ENCODE results near the gene MBD5.

DNA sequence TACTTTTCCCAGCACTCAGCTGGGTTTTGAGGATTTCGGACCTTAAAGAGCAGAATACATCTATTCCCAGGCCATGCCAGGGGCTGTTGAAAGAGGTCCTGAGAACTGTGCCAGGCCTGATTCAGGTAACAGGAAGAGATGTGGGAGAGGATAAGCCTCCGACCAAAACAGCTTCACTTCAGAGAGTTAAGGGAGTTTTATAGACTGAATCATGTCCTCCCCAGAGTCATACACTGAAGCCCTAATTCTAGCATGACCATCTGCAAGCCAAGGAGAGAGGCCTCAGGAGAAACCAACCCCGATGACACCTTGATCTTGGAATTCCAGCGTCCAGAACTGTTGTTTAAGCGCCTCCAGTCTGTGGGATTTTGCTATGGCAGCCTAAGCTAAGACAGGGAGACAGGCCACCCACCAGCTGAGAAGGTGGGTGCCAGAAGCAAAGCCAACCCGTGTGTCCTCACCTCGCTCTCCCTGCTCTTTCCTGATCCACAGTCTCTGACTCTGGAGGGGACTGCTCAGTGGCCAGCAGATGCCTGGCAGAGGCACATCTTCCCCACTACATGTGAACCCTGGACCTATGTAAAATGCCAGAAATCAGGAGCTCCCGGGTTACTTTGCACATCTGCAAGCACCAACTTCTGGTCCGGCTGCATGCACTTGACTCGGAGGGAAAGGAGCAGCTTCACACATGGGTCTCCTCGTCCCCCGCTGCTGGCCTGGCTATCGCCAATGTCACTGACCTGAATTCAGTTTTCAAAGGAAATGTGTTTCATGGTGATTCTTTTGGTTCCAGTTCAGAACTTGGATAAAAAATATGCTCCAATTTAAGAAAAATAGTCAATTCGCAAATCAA, 506.8 kb downstream of the MBD5 start:
- TF ChIP-seq, protein P1, sequence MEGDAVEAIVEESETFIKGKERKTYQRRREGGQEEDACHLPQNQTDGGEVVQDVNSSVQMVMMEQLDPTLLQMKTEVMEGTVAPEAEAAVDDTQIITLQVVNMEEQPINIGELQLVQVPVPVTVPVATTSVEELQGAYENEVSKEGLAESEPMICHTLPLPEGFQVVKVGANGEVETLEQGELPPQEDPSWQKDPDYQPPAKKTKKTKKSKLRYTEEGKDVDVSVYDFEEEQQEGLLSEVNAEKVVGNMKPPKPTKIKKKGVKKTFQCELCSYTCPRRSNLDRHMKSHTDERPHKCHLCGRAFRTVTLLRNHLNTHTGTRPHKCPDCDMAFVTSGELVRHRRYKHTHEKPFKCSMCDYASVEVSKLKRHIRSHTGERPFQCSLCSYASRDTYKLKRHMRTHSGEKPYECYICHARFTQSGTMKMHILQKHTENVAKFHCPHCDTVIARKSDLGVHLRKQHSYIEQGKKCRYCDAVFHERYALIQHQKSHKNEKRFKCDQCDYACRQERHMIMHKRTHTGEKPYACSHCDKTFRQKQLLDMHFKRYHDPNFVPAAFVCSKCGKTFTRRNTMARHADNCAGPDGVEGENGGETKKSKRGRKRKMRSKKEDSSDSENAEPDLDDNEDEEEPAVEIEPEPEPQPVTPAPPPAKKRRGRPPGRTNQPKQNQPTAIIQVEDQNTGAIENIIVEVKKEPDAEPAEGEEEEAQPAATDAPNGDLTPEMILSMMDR (IDR thresholded peaks at IDR 0.05) = no peak
- TF ChIP-seq YY1 (IDR thresholded peaks at IDR 0.05; ENCODE audit: low read depth) = no peak
- TF ChIP-seq TEAD4 (IDR thresholded peaks at IDR 0.05; ENCODE audit: borderline replicate concordance, insufficient read depth) = no peak
- TF ChIP-seq EP300 (IDR thresholded peaks at IDR 0.05; ENCODE audit: borderline replicate concordance in 1 of 2, low read depth in 1 of 2, low read length in 1 of 2) = no peak
- no peak for TF ChIP-seq MXI1 (IDR thresholded peaks at IDR 0.05; ENCODE audit: low read depth, low read length)
- no peak for TF ChIP-seq RAD21 (IDR thresholded peaks at IDR 0.05; ENCODE audit: low read length)
- TF ChIP-seq POLR2AphosphoS5 (IDR thresholded peaks at IDR 0.05; ENCODE audit: low read depth, low read length) = no peak
- TF ChIP-seq TAF1 (IDR thresholded peaks at IDR 0.05; ENCODE audit: borderline replicate concordance, low read depth, low read length) = no peak
- TF ChIP-seq, protein P2, sequence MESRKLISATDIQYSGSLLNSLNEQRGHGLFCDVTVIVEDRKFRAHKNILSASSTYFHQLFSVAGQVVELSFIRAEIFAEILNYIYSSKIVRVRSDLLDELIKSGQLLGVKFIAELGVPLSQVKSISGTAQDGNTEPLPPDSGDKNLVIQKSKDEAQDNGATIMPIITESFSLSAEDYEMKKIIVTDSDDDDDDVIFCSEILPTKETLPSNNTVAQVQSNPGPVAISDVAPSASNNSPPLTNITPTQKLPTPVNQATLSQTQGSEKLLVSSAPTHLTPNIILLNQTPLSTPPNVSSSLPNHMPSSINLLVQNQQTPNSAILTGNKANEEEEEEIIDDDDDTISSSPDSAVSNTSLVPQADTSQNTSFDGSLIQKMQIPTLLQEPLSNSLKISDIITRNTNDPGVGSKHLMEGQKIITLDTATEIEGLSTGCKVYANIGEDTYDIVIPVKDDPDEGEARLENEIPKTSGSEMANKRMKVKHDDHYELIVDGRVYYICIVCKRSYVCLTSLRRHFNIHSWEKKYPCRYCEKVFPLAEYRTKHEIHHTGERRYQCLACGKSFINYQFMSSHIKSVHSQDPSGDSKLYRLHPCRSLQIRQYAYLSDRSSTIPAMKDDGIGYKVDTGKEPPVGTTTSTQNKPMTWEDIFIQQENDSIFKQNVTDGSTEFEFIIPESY (IDR thresholded peaks at IDR 0.05; ENCODE audit: borderline replicate concordance, low read depth) = no peak
- no peak for TF ChIP-seq EZH2phosphoT487 (IDR thresholded peaks at IDR 0.05; ENCODE audit: borderline replicate concordance, low read depth)
- TF ChIP-seq RFX5 (IDR thresholded peaks at IDR 0.05; ENCODE audit: low read length) = no peak
- TF ChIP-seq, protein P3, sequence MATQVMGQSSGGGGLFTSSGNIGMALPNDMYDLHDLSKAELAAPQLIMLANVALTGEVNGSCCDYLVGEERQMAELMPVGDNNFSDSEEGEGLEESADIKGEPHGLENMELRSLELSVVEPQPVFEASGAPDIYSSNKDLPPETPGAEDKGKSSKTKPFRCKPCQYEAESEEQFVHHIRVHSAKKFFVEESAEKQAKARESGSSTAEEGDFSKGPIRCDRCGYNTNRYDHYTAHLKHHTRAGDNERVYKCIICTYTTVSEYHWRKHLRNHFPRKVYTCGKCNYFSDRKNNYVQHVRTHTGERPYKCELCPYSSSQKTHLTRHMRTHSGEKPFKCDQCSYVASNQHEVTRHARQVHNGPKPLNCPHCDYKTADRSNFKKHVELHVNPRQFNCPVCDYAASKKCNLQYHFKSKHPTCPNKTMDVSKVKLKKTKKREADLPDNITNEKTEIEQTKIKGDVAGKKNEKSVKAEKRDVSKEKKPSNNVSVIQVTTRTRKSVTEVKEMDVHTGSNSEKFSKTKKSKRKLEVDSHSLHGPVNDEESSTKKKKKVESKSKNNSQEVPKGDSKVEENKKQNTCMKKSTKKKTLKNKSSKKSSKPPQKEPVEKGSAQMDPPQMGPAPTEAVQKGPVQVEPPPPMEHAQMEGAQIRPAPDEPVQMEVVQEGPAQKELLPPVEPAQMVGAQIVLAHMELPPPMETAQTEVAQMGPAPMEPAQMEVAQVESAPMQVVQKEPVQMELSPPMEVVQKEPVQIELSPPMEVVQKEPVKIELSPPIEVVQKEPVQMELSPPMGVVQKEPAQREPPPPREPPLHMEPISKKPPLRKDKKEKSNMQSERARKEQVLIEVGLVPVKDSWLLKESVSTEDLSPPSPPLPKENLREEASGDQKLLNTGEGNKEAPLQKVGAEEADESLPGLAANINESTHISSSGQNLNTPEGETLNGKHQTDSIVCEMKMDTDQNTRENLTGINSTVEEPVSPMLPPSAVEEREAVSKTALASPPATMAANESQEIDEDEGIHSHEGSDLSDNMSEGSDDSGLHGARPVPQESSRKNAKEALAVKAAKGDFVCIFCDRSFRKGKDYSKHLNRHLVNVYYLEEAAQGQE (IDR thresholded peaks at IDR 0.05; ENCODE audit: low read depth, low read length) = no peak
- TF ChIP-seq, protein P4, sequence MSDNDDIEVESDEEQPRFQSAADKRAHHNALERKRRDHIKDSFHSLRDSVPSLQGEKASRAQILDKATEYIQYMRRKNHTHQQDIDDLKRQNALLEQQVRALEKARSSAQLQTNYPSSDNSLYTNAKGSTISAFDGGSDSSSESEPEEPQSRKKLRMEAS (IDR thresholded peaks at IDR 0.05; ENCODE audit: low read depth) = no peak
- no peak for TF ChIP-seq GABPA (IDR thresholded peaks at IDR 0.05; ENCODE audit: low read depth)

Measured in SK-N-SH (cell line).